AG10803 (cell line): ENCODE results near the gene LLGL2.

Experiments
- DNase-seq: peaks from one replicate; pipeline ENCODE4 v3.0.0; 2010; ENCODE audit warnings: low read depth
- H3K4me3 ChIP-seq: 2 replicates; pipeline ENCODE4 v1.5.1; 2011; ENCODE audit warnings: mild to moderate bottlenecking, low read length, control low read depth
- TF ChIP-seq, protein P1 (sequence below): conservative IDR thresholded peaks from 2 replicates; pipeline ENCODE4 v1.5.1; 2011; ENCODE audit warnings: mild to moderate bottlenecking, low read length, control low read depth, inconsistent platforms

The LLGL2 gene

GRCh38 chr17:75524269-75524969 lies 1.1 kb upstream of the LLGL2 start:
- DNase-seq, result no peak
- TF ChIP-seq, protein P1, sequence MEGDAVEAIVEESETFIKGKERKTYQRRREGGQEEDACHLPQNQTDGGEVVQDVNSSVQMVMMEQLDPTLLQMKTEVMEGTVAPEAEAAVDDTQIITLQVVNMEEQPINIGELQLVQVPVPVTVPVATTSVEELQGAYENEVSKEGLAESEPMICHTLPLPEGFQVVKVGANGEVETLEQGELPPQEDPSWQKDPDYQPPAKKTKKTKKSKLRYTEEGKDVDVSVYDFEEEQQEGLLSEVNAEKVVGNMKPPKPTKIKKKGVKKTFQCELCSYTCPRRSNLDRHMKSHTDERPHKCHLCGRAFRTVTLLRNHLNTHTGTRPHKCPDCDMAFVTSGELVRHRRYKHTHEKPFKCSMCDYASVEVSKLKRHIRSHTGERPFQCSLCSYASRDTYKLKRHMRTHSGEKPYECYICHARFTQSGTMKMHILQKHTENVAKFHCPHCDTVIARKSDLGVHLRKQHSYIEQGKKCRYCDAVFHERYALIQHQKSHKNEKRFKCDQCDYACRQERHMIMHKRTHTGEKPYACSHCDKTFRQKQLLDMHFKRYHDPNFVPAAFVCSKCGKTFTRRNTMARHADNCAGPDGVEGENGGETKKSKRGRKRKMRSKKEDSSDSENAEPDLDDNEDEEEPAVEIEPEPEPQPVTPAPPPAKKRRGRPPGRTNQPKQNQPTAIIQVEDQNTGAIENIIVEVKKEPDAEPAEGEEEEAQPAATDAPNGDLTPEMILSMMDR, result no peak
- no peak overlapping the region for H3K4me3 ChIP-seq

DNA sequence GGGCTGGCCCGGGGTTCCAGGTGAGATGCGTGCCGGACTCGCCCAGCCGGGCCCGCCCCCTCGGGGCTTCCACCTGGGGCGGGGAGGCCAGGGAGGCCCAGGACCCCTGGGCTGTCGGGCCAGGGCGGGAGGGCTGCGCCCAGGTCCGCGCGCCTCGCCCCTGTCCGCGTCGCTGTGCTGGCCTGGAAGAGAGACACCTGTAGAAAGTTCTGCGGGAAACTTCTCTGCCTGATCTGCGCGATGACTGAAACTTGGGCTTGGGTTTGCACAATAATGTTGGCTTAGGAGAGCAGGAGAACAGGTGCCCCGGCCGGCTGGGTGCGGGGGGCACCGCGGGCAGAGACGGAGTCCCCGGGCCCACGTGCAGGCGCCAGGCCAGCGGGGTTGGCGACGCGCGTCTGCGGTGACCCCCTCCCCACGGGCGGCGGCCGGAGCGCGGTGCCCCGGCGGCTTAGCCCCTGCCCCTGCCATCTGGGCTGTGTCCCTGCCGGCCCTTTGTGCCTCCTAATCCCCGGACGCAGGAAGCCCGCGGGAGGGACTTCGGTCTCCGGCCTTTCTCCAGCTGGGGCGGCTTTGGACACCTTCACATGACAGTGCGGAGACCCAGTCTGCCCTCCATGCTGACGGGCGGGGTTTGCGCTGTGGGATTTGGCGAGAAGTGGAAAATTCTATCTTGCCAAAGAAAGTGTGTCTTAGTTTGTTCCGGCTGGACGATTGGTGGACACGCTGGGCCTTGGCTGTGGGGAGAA lies 483 bp downstream of the LLGL2 start:
- TF ChIP-seq, protein P1, result no peak

DNA sequence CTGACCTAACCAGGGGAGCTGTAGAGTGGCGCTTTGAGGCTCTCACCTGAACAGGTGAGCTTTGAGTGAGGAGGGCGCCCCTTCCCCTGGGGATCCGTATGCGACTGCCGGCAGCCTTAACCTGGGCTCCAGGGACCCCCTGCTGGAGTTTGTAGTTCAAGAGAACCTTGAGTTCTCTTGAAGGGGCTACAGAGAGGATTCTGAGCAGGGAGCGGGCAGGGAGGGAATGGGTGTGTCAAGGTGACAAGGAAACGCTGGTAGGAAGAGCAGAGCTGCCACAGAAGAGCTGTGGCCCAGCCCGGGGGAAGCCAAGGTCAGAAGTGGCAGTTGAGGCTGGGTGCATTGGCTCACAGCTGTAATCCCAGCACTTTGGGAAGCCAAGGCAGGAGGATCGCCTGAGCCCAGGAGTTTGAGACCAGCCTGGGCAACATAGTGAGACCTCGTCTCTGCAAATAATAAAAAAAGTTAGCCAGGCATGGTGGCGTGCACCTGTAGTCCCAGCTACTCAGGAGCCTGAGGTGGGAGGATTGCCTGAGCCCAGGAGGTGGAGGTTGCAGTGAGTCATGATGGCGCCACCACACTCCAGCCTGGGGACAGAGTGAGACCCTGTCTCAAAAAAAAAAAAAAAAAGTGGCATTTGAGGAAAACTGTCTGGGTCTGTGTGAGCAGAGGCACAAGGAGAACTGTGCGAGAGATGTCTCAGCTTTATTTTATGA lies 1.2 kb downstream of the LLGL2 start:
- no peak for DNase-seq
- TF ChIP-seq, protein P1, result no peak
- H3K4me3 ChIP-seq, result no peak overlapping the region

More for the DNA sequence above, 483 bp downstream of the LLGL2 start:
- no peak for DNase-seq
- H3K4me3 ChIP-seq, result no peak overlapping the region

GRCh38 chr17:75530837-75531720 lies 5.6 kb downstream of the LLGL2 start:
- no peak overlapping the region for H3K4me3 ChIP-seq
- DNase-seq, result no peak

DNA sequence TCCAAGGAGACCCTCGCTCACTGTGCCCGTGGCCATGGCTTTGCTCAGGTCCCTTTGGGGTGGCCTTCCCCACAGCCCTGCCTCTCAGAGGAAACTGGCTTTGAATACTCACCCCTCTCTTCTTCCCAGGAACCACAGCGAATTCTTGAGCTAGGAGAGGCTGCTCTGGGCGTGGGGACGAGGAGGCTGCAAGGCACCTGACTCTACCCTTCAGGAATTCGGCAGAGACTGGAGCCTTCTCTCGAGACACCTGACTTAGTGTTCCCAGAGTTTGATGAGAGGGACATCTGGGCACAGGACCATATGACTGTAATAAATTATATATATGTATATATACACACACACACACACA lies 6.2 kb downstream of the LLGL2 start:
- TF ChIP-seq, protein P1, result no peak
- no peak overlapping the region for H3K4me3 ChIP-seq
- DNase-seq, result no peak

More at GRCh38 chr17:75530837-75531720, 5.6 kb downstream of the LLGL2 start:
- TF ChIP-seq, protein P1, result no peak

DNA sequence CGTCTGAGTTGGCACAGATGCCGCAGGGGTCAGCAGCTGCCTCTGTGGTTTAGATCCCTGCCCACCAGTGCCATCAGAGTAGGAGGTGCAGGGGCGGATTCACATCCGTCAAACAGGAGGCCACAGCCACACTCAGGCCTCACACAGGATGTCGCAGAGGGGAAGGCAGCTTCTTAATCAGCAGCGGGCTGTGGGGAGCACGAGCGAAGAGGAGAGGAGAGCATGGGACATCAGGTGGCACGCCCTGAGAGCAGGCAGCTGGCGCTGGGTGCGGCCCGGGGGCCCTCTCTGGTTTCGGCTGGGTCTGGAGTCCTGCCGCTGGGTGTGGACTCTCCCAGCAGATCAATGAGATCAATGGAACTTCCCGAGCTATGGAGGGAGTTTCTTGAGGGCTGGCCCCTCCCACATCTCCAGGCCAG lies 9.6 kb downstream of the LLGL2 start:
- TF ChIP-seq, protein P1, result no peak
- no peak for DNase-seq
- no peak overlapping the region for H3K4me3 ChIP-seq
